ENCODE results near the gene NSMCE1. TPM values are rescaled to one million over a fixed set of nuclear protein-coding genes. Genes with fewer than 3 reads are reported as not detected.

The NSMCE1 gene
- polyA plus RNA-seq, 1 donor, result 46.8 TPM

DNA sequence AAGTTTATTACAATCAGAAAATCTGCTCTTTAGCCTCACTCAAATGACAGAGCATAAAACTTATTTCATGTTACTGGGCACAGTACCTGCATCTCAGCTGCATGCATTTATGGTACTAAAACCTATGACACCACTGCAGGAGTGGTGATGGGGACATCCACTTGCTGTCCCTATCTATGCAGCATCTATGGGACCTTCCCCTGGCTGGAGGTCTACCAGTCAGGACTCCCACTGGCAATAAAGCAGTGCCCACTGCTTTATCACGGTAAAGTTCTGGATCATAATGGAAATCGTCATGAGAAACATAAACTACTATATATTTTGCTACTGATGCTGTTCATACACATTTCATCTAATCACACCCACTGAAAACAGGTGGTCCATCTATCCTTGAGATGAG, 26.2 kb downstream of the NSMCE1 start:
- no peak for DNase-seq

DNA sequence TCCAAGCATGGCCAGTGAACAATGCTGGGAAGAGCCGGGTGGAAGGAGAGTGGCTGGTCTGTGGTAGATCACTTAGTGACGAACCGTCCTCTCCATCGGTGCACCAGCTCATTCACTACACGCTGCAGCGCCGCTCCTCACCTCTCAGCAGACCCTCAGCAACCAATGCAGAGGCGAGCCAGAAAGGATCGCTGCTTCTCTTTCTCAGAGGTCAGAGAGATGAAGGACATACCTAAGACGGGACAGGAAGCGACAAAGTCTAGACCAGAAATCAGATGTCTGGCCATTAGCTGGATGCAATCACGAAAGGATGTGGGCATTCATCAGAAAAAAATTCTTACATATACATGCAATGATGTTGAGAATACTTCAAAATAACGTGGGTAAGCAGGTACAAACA, 26.9 kb downstream of the NSMCE1 start:
- DNase-seq, result no peak

DNA sequence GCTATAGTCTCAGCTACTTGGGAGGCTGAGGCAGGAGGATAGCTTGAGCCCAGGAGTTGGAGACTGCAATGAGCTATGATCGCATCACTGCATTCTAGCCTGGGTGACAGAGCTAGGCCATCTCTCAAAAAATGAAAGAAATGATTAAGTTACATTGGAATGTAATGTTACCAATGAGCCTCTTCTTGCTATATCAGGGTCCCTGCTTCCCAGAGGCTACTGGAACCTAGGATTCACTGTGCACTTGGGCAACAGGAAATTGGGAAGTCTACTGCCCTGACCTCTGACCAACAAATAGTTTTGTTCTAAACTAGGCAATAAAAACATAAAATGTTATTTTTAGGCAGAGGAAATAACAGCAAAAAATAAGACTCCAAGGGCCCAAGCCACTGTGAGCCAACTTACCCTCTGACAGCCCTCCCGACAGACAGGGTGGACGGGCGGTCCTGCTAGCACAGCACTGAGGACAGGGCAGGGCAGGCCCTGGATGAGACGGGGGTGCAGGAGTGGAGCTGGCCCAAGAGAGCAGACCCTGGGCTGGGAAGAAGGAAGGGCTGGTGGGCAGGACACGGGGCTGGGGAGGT, 27.5 kb downstream of the NSMCE1 start:
- no peak for DNase-seq

DNA sequence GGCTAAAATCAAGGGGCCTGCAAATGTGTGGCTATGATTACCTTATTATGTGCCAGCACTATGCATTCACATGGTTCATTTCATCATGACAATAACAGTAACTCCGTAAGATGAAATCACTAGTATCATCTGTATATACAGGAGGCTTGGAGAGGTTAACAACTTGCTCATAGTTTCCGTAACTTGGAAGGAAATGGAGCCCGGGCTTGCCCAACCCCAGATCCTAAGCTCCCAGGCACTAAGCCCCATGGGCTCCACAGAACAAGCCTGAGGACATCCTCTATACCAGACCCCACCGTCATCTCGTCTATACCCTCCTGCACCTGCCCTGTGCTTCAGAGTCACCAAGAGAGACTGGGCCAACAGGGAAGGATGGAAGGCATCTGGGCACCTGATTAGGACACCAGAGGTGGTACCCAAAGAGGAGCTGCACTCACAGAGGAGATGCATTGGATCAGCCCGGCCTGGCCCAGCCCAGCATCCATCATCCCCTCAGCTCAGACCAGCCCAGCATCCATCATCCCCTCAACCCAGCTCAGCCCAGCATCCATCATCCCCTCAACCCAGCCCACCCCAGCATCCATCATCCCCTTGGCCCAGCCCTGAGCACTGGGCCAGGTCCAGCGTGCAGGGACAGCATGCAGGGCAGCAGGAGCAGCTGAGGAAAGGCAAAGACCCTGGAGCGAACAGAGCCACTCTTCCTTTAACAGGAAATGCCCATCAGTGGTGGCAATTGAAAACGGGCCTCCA, 28.5 kb downstream of the NSMCE1 start:
- DNase-seq, result no peak

DNA sequence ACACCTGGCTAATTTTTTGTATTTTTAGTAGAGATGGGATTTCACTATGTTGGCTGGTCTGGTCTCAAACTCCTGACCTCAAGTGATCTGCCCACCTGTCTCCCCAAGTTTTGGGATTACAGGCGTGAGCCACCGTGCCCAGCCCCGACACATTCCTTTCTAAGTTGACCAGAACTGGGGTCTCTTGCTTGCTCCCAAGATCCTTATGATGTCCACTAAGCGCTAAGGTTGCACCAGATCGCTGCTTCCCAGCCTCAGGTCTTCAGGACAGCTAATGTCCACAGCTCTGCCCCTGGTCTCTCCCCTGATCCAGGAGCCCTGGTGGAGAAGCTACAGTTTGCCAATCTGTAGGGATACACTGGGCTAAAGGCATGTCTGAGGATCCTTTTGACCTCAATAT, 29.5 kb downstream of the NSMCE1 start:
- no peak for DNase-seq

DNA sequence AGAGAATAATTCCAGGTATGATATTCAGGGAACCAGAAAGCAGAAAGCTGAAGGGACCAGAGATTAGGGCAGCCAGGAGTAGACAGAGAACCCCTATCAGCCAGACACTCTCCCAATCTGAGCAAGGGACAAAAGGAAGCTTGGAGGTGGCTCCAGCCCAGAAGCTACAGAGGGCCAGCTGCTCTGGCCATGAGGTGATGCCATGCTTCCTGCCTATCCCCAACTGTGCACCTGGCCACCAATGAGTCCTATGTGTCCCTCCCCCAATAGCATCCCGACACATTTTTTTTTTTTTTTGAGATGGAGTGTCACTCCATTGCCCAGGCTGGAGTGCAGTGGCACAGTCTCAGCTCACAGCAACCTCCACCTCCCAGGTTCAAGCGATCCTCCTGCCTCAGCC, 30.0 kb downstream of the NSMCE1 start:
- no peak for DNase-seq

DNA sequence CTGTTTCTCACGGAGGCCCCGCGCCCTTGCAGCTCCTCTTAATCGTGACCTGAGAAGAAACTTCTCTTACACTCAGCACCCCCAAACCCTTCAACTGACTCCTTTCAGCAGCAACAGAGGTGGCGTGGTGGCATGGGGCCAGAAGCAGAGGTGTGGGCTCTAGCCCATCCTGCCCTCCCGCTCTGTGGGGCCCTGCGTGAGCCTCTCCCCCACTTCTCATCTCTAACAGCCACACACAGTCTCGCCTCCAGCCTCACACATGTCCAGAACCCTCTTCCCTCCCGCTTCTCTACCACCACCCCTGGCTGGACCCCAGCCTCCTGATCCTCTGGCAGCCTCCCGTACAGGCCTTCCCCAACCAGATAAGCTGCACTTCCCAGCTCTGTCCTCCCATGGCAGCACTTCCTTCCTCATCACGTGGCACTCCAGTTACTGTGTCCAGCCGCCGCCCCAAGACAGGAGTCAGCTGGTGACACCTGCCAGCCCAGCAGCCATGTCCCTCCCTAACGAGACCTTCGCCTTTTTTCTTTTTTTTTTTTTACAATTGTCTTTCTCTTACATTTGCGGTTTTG, 30.5 kb downstream of the NSMCE1 start:
- no peak for DNase-seq

DNA sequence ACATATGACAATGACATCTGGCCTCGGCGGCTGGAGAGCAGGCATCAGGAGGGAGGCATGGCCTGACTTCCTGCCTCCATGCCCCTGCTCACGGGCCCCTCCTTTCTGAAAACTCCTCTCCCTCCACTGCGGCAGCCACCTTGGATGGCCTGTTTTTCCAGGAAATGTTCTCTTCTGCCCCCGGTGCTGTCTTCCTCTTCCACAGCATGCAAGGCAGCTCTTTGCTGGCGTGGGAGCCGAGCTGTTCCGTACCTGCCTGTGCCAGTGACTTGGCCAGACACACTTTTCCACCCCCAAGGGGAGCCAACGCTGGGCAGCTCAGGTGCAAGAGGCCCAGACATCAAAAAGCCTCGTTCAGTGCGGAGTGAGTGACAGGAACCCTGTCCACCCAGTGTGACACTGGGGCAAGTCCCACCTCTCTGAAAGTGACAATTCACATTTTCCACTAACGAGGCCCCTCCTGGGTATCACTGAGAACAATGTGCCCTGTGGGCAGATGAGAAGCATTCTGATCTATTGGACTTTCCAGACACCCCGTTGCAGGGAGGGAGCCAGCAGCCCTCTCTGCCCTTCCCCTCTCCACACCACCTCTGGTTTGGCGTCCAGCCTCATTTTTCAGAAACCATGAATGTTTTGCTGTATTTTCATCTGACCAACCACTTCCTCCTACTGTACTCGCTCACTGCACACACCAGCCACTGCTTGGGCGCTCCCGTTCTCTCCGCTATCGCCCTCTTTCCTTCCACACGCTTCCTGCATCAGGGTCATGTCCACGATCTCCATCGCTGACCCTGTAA, 31.2 kb downstream of the NSMCE1 start:
- no peak for DNase-seq

DNA sequence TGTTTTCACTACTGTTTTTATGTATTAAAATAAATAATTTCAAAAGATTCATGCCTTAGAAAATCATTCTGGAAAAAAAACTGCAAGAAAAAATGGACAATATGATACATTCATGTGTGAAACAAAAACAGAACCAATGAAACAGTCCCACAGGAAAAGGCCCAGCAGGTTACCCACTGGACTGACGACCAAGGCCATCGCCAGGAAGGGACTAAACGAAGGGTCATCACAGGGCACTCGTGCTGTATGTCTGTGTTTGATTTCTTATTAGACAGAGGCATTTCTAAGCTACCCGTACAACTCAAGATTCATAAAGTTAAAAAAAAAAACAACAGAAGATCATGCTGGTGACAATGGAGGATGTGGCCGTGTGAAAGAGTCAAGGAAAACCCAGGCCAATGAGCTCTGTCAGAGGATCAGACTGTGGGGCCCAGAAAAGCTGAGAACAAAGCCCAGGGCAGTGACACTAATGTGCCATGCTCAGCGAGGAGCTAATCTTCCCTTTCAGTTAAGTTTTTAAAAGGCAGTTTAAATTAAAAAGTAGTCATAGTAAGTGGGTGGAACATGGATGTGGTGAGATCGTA, 31.8 kb downstream of the NSMCE1 start:
- DNase-seq, result no peak

DNA sequence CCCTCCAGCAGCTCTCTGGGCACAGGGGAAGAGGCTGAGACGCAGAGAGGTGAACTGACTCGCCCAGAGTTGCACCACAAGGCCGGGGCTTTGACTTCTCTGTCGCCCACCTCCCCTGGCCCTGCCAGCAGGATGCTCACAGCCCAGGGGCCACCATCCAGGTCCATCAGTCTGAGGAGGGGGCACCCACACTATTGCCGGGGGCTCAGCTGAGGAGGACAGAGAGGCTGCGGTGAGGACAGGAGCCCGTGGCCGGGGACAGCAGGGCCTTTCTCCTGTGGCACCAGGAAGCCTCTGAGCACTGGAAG, 32.7 kb downstream of the NSMCE1 start:
- DNase-seq, result no peak

DNA sequence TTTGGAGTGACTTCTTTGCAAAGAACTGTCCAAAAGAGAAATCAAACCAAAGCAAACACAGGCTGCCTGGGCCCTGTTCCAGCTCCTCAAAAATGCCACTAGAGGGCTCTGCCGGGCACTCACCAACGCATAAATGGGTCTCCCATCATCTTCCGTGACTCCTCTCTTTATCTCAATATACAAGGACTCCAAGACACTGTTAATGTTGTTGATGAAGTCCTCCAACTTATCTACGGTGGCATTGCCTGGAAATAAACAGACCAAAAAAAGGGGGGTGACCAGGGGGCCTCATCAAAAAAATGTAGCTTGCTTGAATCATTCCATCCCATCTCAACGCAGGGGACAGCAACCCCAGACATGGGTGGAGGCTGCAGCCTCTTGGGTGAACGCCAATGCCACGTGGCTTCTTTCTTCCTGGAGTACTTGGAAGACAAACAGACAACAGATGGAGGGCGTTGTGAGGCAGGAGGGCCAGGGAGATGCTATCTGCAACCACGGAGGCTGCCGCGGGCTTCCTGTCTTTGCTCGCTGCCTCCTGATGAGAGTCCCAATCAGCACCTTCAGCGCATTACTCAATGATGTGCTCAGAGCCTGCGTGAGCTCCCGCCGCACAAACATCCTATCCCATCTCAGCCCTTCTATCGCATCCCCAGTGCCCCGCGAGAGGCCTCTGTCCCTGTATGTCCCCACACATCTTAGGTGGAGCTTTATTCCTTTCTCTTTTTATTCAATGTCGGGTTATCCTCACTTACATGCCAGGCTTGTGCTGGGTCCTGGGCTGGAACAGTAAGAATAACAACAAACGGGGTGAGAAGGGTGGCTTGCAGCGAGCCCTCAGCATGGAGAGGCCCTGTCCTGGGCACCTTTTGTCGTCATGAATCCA, 33.3 kb downstream of the NSMCE1 start:
- peak; percentile 76 for DNase-seq

DNA sequence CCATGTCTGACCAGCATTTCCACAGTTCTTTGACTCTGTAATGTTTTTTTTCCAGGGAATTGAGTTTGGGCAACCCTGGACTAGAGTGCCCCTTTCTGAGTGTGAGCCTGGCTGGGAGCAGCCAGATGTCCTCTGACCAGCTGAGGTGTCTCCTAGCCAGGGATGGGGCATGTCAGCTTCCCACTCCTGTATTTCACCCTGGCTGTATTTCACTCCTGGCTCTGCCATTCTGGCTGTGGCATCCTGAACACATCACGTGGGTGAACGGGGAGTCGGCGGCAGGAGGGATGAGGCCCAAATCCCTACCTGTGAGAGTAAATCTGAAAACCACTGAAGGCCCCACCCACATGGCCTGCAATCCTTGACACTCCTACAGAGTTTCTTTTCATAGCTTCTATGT, 34.0 kb downstream of the NSMCE1 start:
- no peak for DNase-seq

DNA sequence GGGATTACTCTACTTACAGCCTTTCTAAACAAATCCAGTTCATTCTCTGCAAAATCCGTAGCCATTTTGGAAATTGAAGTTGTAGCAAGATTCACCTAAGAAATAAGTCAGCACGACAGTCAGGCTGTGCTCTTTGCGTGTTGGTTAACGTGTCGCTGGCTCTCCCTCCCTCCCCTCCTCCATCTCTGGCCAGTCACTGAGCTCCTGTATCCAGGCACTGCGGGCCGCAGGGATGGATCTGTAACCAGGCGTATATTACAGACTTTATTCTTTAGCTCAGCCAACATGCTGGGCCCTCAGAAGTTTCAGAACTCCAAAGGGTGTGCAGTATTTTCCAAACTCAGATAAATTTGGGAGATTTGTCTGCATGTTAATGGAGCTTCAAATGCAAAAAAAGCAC, 34.4 kb downstream of the NSMCE1 start:
- no peak for DNase-seq

DNA sequence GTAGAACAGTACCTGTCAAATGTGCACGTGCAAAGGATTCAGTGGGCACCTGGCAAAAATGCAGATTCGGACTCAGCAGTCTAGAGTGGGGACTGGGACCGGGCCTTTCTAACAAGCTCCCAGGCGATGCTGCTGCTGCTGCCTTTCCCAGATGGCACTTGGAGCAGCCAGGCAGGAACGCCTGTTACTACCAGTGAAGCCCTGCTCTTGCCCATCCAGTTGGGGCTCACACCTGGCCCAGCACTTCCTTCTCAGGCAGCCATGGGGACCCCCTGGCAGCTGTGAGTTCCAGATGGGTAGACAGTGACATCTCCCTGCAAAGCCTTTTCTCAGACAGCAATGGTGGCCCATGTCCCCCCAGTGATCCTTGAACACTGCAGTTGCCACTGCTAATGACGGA, 34.8 kb downstream of the NSMCE1 start:
- no peak for DNase-seq

DNA sequence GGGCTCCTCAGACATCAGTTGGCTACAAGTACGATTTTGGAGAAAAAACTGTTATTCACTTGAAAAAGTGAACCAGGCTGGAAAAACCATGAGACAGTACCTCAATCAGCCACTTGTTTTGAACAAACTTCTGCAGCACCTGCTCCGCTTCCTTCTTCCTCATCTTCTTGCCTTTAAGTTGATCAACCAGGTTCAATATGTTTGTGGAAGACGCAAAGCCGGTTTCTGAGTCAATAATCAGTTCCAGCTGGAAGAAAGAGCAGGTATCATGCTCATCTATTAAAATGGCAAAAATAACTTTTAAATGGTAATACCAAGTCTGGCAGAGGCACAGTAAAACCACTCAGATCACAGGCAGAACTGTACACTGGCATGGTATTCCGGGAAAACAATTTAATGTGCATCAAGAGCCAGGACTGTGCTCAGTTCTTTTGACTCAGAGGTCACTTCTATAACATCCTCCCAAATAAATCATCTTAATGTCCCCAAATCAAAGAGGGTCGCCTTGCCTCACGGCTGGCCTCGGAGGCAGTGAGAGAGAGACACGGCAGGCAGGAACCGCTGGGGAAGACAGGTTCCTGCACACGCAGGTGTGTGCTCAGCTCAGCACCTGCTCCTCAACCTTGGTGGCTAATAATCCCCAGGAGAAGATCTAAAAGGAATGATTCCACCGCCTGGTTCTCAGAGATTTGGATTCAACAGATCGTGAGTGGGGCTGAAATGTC, 35.5 kb downstream of the NSMCE1 start:
- no peak for DNase-seq

DNA sequence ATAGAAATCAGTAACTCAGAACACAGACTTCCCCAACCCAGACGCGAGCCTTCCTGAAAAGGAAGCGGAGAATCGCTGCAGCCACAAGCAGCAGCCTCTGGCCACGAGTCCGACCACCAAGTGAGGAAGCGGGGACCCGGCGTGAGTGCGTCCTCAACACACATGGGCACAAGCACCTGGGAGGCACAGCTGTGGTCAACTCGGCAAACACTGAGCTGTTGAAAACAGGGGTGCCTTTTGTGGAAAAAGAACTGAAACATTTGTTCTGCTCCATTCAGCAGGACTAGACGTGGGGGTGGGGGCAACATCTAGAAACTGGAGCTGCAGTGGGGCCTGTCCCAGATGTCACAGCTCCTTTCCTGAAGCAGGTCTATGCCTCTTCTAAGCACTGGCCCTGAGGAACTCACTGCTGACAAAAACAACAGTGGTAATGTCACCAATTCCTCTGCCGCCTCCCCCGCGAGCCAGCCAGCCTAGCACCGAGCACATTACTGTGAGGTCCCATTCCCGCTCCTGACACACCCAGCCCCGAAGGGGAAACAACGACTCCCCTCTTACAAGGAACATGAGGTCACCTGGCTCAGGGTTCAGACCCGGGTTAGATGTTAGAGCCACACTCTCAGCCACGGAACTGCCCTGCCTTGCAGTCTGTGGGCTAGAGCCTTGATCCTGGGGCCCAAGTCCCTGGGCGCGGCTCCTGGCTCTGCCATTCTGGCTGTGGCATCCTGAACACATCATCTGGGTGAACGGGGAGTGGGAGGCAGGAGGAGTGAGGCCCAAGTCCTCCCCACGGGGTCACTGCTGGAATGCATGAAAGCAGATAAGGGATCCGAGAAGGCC, 36.3 kb downstream of the NSMCE1 start:
- no peak for DNase-seq

DNA sequence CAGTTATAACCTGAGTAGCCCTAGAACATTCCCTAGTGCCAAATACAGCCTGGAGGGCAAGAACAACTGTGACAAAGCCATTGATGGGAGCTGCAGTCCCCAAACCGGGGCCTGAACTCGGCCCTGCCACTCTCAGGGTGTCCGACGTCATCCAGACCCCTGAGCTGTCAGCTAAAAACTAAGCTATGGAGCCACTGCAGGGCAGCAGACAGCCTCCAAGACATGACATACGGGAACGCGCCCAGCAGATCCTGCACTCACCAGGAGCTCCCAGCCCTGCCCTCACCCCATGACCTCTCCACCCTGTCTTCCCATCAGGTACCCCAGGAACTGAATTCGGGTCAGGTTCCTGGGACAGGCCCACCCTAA, 36.9 kb downstream of the NSMCE1 start:
- no peak for DNase-seq

DNA sequence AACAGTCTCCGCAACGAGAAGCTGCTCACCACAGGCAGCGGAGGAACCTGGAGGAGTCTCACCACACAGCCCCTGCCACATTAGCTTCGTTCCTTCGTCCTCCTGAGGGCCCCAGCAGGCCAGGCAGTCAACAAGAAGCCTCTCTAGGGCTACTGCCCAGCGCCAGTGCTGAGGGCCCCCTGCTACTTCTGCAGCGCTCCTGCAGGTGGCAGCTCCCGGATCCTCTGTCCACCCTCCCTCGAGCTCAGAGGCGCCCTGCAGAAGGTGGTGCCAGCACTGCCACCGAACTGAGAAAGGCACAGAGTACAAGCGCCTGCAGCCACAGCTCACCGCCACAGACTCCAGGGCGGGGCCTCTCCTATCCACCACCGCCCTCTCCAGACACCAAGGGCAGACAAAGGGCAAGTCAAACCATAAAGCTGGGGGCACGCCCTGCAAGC, 38.0 kb downstream of the NSMCE1 start:
- no peak for DNase-seq

DNA sequence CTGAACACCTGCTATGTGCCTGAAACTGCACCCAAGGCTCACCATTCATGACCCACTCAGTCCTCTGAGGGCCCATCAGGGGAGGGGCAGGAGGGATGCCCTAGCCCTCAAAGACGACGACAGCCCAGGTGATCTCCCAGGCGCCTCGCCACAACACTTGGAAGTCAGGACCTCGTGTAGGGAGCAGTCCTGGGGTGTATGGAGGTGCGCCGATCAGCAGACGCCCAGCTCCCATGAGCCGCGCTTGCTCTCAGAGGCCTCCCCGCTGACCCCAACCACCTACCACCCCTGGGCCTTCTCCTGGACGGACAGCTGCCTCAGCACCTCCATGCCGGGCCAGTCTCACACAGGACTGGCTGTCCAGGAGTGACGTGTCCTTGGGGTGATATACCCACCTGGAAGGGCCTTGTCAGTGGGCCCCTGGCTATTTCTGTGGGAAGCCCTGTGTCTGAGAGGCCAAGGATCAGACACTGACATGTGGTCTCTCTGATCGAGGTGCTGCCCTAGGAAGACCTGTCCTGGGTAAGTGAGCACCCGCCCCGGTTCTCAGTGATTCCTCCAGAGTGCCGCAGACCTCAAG, 38.6 kb downstream of the NSMCE1 start:
- DNase-seq, result no peak

All from hindlimb muscle (tissue), 1 donor.